ENCODE measurements around the gene PIGW. TPM values are rescaled to one million over a fixed set of nuclear protein-coding genes. Genes with fewer than 3 reads are reported as not detected.

Gene PIGW
- total RNA-seq, 1 donor from 2014 or later: 9.0 TPM

DNA sequence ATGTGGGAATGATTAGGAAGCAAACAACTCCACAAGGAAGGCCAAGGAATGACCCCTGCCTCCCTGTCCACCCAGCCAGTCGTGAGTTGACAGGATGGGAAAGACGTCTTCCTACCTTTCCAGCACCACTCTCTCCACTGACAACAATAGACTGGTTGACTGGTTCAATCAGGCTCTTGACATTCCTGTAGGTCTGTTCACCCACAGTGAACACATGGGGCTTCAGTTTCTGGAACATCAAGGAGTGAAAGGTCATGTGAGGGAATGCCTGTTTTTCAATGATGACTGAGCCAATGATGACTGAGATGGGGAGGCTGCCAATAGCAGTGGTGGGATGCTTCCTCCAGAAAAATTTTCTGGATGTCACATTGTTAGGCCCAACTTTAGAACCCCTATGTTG lies 9.7 kb upstream of the PIGW start:
- DNase-seq (ENCODE audit: low read depth): no peak
- Histone ChIP-seq H3K4me3 (ENCODE audit: low read depth, low read length) (no peak overlapping the region), H3K27me3 (ENCODE audit: control insufficient read depth, insufficient read depth, low read length) (no peaks in the 10 kb centered on the region), H3K36me3 (ENCODE audit: control insufficient read depth, insufficient read depth, low read length) (peaks cover 10% of the 10 kb centered on the region)
- TF ChIP-seq, protein P1, sequence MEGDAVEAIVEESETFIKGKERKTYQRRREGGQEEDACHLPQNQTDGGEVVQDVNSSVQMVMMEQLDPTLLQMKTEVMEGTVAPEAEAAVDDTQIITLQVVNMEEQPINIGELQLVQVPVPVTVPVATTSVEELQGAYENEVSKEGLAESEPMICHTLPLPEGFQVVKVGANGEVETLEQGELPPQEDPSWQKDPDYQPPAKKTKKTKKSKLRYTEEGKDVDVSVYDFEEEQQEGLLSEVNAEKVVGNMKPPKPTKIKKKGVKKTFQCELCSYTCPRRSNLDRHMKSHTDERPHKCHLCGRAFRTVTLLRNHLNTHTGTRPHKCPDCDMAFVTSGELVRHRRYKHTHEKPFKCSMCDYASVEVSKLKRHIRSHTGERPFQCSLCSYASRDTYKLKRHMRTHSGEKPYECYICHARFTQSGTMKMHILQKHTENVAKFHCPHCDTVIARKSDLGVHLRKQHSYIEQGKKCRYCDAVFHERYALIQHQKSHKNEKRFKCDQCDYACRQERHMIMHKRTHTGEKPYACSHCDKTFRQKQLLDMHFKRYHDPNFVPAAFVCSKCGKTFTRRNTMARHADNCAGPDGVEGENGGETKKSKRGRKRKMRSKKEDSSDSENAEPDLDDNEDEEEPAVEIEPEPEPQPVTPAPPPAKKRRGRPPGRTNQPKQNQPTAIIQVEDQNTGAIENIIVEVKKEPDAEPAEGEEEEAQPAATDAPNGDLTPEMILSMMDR (IDR thresholded peaks at IDR 0.05; ENCODE audit: insufficient read depth, low read length, poor library complexity, severe bottlenecking): no peak

DNA sequence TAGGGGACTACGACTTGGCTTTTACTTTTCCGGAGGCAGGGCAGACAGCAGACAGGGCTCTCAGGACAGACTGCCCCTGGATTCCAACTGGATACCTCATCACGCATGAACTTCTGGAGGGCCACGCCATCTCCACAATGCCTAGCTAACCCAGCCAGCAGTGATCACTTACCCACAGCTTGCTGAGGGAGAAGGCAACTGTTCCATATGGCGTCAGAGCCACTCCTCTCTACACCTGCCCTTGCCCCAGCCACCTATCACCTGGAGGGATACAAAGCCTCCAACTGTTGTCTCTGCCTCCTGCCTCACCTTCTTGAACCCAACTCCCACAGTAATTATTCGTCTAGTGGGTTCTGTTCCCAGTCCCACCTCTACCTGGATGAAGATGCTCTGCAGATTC lies 8.9 kb upstream of the PIGW start:
- TF ChIP-seq, protein P1 (IDR thresholded peaks at IDR 0.05; ENCODE audit: insufficient read depth, low read length, poor library complexity, severe bottlenecking): no peak
- Histone ChIP-seq H3K36me3 (ENCODE audit: control insufficient read depth, insufficient read depth, low read length) (peaks cover 10% of the 10 kb centered on the region), H3K4me3 (ENCODE audit: low read depth, low read length) (no peak overlapping the region), H3K27me3 (ENCODE audit: control insufficient read depth, insufficient read depth, low read length) (no peaks in the 10 kb centered on the region)
- DNase-seq (ENCODE audit: low read depth): no peak

DNA sequence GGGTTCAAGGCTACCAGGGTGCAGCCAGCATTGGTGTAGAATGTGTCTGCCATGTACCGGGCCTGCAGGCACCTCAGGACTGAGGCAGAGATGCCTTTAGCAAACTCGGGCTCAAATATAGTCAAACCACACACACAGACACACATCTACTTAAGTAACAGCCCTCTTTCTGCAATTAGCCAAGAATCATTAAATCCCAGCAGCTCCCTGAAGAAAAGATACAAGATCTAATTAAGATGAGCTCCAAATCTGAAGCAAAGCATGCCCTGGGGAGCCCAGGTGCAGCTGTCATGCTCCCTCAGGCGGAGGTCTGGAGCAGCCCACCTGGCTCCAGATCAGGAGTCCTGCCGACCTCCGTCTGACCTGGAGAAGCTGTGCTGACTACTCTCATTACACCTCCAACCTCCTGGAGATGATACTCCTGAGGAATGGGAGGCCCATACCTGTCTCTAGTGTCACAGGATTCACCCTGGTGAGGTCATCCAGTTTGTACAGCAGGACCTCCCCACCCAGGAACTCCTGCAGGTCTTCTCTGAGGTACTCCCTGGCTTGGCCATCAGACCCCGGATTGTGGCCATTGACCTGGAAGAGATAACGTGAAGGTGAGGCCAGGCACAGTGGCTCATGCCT lies 7.1 kb upstream of the PIGW start:
- peaks cover 10% of the 10 kb centered on the region for H3K36me3 ChIP-seq (ENCODE audit: control insufficient read depth, insufficient read depth, low read length)
- DNase-seq (ENCODE audit: low read depth): no peak

DNA sequence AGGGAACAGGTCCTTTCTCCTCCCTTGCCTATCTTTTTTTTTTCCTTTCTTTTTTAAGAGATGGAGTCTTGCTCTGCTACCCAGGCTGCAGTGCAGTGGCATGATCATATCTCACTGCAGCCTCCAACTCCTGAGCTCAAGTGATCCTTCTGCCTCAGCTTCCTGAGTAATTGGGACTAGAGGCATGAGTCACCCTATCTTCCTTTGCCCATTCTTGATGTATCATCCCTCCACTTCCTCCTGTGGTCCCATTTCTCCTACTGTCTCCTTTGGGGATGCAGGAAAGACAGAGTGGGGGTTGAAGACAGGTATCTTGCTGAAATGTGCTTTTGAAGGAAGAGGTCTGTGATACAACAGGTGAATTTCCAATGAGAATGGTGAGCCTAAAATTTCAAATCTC lies 5.7 kb upstream of the PIGW start:
- H3K4me3 ChIP-seq (ENCODE audit: low read depth, low read length): no peak overlapping the region
- peaks cover 8% of the 10 kb centered on the region for H3K36me3 ChIP-seq (ENCODE audit: control insufficient read depth, insufficient read depth, low read length)
- no peak for DNase-seq (ENCODE audit: low read depth)
- H3K27me3 ChIP-seq (ENCODE audit: control insufficient read depth, insufficient read depth, low read length): no peaks in the 10 kb centered on the region
- TF ChIP-seq, protein P1 (IDR thresholded peaks at IDR 0.05; ENCODE audit: insufficient read depth, low read length, poor library complexity, severe bottlenecking): no peak

More for the DNA sequence above, 7.1 kb upstream of the PIGW start:
- TF ChIP-seq, protein P1 (IDR thresholded peaks at IDR 0.05; ENCODE audit: insufficient read depth, low read length, poor library complexity, severe bottlenecking): no peak
- Histone ChIP-seq H3K27me3 (ENCODE audit: control insufficient read depth, insufficient read depth, low read length) (no peaks in the 10 kb centered on the region), H3K4me3 (ENCODE audit: low read depth, low read length) (no peak overlapping the region)

DNA sequence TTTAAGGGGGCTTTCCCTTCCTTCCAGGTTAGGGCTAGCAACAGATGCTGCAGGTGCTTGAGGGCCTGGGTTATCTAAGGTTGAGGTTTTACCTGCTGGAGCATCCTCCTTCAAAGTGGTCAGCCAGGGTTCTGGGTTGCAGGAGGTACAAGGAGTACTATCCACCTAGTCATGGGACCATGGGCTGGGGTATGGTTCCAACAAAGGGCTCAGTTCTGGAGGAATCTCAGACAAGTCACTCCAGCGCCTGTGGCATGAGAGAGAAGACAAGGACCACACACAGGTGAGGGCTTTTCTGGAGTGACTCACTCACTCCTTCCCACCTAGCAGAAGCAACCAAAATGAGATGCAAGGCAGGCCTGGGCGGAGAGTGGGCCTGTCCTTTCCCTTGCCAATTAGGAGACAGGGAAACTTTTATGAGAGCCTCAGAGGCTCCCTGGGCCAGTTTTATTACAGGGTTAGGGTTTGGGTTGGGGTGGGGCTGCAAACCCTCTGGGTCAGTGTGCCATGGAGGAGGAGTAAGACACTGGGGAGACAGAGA lies 2.3 kb upstream of the PIGW start:
- H3K4me3 ChIP-seq (ENCODE audit: low read depth, low read length): no peak overlapping the region
- no peak for DNase-seq (ENCODE audit: low read depth)

More for the DNA sequence above, 2.3 kb upstream of the PIGW start:
- Histone ChIP-seq H3K27me3 (ENCODE audit: control insufficient read depth, insufficient read depth, low read length) (no peaks in the 10 kb centered on the region), H3K36me3 (ENCODE audit: control insufficient read depth, insufficient read depth, low read length) (peaks cover 1% of the 10 kb centered on the region)
- TF ChIP-seq, protein P1 (IDR thresholded peaks at IDR 0.05; ENCODE audit: insufficient read depth, low read length, poor library complexity, severe bottlenecking): no peak

All from kidney epithelial cell (primary cell).